ENCODE data around the gene CARD11.

The CARD11 gene

GRCh38 chr7:2872296-2872874 is 171.3 kb downstream of the CARD11 start:
- no peak for DNase-seq (ENCODE audit: low read depth)

GRCh38 chr7:2870471-2870931 is 173.2 kb downstream of the CARD11 start:
- DNase-seq (ENCODE audit: low read depth): no peak

- no peak for DNase-seq (ENCODE audit: low read depth)
These were observed 173.7 kb downstream of the CARD11 start for GRCh38 chr7:2869981-2870380.

GRCh38 chr7:2866601-2867000 is 177.1 kb downstream of the CARD11 start:
- DNase-seq (ENCODE audit: low read depth): no peak

DNA sequence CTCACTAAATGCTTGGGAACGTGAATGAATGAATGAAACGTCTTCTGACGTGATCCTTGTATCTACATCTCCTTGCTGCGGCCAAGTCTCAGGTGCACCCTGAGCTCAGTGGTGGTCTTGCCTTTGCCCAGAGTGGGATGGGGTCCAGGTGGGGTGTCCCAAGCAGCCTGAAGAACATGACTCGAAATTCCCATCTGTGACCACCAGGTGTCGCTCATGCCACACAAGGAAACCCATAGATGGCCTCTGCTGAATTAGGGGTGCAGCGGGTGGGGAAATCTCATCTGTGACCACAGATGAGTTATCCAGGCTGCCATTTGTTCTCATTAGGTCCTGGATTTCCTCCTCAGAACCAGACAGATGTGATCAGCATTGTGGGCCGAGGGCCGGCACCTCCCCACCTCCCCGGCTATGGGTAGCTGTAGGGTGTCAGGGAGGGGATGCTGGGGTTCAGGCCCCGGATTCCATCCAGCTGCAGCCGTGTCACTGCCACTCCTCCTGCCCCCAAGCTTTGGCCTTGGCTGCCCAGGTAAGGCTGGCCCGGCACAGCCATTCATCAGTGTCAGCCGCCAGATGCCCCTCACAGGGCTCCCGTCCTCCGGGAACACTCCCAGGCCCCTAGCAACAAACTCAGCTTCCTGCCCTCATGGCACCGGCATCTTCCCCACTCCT is 178.5 kb downstream of the CARD11 start:
- DNase-seq (ENCODE audit: low read depth): peak; percentile 57

DNA sequence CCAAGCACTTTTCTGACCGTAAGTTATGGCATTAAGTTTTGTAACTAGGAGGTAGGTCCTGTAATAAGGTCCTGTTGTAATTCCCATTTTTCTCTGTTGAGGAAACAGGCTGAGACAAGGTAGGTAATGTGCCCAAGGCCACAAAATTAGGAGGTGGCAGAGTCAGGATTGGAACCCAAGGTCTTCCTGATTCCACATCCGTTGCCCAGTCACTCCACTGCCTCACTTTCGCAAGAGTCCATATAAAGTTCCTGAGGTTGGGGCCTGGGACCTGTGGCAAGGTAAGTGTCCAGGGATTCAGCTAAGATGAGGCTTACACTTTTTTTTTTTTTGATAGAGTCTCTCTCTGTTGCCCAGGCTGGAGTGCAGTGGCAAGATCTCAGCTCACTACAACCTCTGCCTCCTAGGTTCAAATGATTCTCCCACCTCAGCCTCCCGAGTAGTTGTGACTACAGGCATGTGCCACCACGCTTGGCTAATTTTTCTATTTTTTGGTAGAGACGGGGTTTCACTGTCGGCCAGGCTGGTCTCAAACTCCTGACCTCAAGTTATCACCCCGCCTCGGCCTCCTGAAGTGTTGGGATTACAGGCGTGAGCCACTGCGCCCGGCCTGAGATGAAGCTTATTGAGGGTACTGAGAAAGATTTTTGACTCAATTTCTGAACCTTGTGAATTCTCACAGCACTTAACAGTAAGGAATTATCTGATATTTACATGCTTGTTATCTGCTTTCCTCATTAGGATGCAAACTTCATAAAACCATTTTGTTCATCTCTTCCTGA is 179.3 kb downstream of the CARD11 start:
- DNase-seq (ENCODE audit: low read depth): no peak

- peak; percentile 45 for DNase-seq (ENCODE audit: low read depth)
These were observed 180.1 kb downstream of the CARD11 start for GRCh38 chr7:2863461-2864066.

DNA sequence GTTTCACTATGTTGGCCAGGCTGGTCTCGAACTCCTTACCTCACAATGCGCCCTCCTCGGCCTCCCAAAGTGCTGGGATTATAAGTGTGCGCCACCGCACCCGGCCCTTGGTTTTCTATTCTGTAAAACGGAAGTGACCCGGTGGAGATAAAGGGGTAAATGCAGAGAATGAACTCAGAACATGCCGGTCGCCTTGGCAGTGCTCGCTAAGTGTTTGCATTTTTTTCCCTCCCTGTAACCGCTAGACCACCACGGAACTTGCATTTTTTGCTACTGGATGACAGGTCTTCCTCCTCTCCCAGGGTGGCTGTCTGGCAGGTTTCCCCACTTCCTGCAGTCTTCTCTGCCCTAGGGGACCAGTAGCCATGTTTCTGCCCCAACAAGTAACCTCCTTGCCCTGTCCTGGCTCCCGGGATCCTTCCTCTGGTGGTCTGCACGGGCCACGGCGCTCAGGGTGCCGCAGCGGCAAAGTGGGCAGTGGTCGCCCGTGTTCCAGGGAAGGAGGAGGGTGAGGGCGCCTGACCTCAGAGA is 180.8 kb downstream of the CARD11 start:
- DNase-seq (ENCODE audit: low read depth): no peak

DNA sequence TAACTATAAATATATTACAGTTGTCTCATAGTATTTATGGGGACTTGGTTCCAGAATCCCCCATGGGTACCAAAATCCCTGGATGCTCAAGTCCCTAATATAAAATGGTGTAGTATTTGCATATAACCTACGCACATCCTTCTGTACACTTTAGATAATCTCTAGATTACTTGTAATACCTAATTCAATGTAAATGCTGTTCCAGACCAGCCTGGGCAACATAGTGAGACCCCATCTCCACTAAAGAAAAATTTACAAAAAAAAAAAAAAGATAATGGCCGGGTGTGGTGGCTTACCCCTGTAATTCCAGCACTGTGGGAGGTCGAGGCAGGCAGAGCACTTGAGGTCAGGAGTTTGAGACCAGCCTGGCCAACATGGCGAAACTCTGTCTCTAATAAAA is 182.2 kb downstream of the CARD11 start:
- no peak for DNase-seq (ENCODE audit: low read depth)

GRCh38 chr7:2860627-2861133 is 183.0 kb downstream of the CARD11 start:
- DNase-seq (ENCODE audit: low read depth): no peak

DNA sequence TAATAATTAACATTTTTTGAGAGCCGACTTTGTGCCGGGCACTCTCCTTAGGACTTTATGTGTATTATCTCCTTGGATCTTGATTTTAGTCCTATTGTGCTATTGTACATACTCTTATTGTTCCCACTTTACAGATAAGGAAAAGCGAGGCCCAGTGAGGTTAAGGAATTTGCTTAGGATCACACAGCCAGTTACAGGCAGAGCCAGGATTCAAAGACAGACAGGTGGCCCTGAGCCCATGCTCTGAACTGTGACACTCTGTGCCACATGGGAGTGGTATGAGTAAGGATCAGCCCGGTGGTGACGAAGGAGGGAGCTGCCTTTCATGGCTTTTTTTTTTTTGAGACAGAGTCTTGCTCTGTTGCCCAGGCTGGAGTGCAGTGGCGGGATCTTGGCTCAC is 183.7 kb downstream of the CARD11 start:
- DNase-seq (ENCODE audit: low read depth): no peak

DNA sequence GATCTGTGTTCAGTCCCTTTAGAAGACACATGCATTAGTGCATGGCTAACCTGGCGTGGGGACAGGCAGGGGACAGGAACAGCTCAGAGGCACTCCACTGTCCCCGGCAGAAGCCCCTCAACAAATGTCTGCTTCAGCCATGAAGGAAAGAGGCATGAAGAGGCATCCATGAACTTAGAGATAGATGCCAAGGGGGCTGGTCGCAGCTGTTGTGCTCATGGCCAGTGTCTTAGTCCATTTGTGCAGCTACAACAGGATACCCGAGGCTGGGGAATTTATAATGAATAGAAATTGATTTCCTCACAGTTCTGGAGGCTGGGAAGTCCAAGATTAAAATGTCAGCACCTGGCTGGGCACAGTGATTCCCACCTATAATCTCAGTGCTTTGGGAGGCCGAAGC is 185.0 kb downstream of the CARD11 start:
- no peak for DNase-seq (ENCODE audit: low read depth)

GRCh38 chr7:2856388-2857169 is 187.1 kb downstream of the CARD11 start:
- DNase-seq (ENCODE audit: low read depth): no peak
